SK-MEL-5 (cell line): Measurements from ENCODE around the gene ZBTB8OS. TPM values are rescaled to one million over a fixed set of nuclear protein-coding genes. Genes with fewer than 3 reads are reported as not detected.

Experiments used
- DNase-seq: peaks from one replicate; pipeline ENCODE4 v3.0.0-alpha.2; 2016; ENCODE audit warnings: low read depth, low spot score
- in situ Hi-C: cut with HindIII; loops from 2 replicates; pipeline ENCODE4 v1.10.0; 2016; ENCODE audit warnings: low sequenced_read_pairs, high pct_unique_total_duplicates, low pct_unique_long_range_greater_than_20kb
- small RNA-seq, 2 experiments: library from RNA; depleted of rRNA; stranded (forward); fragments of <200 nt; gene quantifications; one replicate each; pipeline ENCODE3, GENCODE V24; 2014
- total RNA-seq: library from RNA; depleted of rRNA; stranded (reverse); fragments of >200 nt; shearing (Covaris generic); gene quantifications from 2 replicates; pipeline ENCODE4 v1.2.3, GENCODE V29; 2014; rRNA removed

Gene ZBTB8OS
- total RNA-seq, 1 experiment from 2014 or later, result 47.8 TPM

DNA sequence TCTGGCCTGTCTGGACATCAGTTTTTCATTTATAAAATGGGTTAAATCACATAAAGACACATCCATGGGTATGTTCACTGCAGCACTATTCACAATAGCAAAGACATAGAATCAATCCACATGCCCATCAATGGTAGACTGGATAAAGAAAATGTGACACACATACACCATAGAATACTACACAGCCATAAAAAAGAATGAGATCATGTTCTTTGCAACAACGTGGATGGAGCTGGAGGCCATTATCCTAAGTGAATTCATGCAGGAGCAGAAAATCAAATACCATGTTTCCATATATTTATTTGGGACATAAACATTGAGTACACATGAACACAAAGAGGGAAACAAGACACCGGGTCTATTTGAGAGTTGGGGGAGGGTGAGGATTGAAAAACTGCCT lies 28.1 kb downstream of the ZBTB8OS start:
- in situ Hi-C loops, result no loop called here
- DNase-seq, result no peak

DNA sequence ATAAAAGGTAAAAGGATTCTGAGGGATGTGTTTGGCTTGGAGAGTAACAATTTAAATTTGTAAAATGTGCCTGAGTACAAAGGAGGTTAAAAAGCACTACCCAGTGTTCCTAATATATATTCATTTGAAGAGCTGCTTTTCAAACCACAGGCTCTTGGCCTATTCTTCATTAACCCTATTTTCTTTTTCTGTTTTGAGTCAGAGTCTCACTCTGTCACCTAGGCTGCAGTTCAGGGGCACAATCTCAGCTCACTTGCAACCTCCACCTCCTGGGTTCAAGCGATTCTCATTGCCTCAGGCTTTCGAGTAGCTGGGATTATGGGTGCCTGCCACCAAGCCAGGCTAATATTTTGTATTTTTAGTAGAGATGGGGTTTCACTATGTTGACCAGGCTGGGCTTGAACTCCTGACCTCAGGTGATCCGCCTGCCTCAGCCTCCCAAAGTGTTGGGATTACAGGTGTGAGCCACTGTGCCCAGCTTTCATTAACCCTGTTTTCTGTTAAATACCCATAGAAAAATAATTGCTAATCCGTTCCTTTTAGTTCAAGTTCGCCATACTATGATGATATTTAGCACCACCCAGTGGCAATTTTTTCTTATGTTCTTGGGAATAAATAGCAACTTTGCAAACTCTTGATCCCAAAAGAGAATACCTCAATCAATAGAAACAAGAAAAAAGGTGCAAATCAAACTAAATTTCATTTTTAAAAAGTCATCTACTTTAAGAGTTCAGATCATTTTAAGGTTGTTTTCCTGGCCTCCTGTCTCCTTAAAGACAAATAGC lies 30.5 kb downstream of the ZBTB8OS start:
- in situ Hi-C loops, result no loop called here
- peak; percentile 31 for DNase-seq

DNA sequence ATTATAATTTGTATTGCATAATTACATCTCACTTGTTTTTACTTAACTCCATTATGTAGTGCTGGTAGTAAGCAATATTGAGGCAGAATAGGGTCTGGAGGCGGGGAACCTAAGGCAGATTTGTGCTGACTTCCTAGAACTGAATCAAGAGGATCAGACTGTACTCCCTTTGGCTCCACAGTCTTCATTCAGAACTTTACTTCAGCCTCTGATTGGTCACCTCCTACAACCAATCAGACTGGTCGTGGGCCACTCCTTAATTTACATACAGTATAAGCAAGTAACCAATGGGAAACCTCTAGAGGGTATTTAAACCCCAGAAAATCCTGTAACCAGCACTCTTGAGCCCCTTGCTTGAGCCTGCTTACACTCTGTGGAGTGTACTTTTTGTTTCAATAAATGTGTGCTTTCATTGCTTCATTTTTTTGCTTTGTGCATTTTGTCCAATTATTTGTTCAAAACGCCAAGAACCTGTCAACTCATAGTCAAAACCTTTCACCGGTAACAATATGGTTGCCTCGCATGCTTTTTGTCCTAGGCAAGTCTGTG lies 31.6 kb downstream of the ZBTB8OS start:
- DNase-seq, result peak; percentile 46
- in situ Hi-C loops, result no loop called here

DNA sequence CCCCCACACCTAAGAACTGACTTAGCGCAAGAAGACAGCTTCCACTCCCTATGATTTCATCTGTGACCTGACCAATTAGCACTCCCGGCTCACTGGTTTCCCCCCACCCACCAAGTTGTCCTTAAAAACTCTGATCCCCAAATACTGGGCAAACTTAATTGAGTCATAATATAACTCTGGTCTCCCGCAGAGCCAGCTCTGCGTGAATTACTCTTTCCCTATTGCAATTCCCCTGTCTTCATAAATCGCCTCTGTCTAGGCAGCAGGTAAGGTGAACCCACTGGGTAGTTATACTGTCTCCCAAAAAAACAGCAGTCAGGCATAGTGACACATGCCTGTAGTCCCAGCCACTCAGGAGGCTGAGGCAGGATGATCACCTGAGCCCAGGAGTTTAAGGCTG lies 36.9 kb downstream of the ZBTB8OS start:
- in situ Hi-C loops, result no loop called here
- no peak for DNase-seq

DNA sequence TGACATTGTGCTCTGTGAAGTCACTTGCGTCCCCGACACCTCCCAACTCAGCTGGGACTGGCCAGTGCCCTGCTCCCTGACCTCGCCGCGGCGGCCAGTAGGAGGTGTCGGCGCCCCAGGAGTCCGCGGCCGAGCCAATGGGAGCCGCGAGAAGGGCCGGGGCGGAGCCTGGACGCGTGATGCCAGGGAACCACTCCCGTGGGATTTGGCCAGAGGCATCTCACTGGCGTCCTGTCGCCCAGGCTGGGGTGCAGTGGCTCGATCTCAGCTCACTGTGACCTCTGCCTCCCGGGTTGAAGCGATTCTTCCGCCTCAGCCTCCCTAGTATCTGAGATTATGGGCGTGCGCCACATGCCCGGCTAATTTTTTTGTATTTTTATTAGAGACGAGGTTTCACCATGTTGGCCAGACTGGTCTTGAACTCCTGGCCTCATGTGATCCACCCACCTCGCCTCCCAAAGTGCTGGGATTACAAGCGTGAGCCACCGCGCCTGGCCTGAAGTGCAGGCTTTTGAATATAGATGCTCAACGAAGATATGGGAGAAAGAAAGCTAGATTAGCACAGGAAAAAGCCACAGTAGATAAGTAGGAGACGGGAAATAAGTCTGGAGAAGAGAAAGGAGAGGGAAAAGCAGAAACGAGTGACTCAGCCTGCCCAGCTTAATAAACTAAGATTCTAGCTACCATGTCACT lies 38.0 kb downstream of the ZBTB8OS start:
- DNase-seq, result peak; percentile 54
- in situ Hi-C loops, result no loop called here

DNA sequence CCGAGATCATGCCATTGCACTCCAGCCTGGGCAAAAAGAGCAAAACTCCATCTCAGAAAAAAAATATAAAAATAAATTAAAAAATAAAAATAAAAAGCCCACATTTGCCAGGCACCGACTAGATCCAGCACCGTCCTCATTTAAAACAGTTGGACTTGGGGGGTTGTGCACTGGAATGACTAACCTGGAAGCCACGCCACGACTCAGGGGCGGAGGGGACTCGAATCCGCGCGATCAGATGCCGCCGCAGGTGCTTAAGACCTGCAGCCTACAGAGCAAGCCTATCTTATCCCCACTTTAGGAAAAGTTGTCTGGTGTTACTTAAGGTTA lies 38.5 kb downstream of the ZBTB8OS start:
- DNase-seq, result no peak
- in situ Hi-C loops, result no loop called here

DNA sequence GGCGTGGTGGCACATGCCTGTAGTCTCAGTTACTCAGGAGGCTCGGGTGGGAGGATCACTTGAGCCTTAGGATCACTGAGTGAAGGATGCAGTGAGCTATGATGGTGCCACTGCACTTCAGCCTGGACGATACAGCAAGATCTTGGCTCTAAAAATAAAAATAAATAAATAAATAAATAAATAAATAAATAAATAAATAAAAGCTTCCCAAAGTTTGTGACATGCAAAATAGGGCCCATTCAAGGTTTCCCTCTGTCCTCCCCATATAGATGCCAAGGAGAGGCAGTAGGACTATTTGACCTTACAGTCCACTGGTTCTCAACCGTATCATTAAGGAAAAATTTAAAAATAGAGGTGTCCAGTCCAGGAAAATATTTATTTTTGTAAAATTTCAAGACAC lies 41.2 kb downstream of the ZBTB8OS start:
- DNase-seq, result no peak
- in situ Hi-C loops, result no loop called here

DNA sequence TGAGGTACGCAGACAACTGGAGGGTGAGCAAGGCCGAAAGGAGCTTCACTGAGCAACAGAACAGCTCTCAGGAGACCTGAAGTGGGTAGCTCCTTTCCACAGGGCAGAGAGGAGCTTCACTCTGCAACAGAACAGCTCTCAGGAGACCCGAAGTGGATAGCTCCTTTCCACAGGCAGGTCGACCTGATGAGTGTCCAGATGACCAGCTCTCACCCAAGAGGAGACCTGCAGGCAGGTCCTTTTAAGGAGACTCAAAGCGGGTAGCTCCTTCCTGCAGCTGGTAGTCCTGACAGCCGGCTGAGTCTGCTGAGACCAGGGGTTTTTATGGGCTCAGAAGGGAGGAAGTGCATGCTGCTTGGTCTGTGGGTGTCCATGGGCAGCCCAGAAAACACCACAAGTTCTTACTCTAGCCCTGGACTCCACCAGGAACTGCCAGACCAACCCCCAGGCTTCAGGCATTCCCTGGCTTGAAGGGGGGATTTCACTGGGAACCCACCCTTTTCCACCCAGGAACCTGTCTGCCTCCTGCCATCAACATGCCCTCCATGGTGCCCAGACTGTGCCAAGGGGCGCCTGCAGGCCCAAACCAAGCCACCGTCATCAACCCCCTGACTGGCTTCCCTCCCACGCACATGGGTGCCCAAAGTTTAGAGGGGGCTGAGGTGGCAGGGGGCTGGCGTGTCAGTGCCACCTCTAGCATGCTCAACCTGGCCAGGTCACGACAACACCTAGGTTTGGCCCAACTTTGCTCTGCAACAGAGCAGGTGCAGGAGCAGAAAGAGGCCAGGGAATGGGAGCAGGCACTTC lies 43.6 kb downstream of the ZBTB8OS start:
- DNase-seq, result no peak

DNA sequence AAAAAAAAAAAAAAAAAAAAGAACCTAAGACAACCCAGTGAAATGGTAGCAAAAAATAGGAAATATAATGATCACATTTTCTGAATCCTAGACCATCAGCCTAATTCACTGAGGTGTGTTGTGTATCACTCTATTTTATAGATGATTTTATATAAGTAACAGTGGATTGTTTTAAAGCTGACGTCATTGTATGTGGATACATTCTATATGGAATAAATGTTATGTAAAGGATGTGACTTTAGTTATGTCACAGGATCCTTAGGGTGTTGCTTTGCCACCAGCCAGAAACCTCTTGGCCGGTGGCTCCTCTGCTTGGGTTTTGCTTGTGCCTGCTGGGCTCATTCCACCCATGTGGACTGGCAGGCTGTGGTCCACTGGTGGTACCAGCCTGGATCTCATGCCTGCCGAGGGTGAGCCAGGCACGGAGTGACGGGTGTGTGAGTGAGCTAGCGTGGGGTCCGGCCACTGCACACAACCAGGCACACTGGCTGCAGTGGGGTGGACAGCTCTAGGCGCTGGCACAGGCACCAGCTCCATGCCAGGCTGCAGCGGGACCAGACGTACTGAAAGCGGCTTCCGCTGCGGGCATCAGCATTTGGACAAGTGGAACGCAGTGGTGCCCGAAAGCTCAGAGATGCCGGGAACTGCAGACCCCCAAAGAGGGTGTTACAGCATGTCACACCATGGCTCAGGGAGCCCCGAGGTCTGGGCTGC lies 44.5 kb downstream of the ZBTB8OS start:
- in situ Hi-C loops, result no loop called here
- DNase-seq, result no peak

More for the DNA sequence above, 43.6 kb downstream of the ZBTB8OS start:
- in situ Hi-C loops, result no loop called here

DNA sequence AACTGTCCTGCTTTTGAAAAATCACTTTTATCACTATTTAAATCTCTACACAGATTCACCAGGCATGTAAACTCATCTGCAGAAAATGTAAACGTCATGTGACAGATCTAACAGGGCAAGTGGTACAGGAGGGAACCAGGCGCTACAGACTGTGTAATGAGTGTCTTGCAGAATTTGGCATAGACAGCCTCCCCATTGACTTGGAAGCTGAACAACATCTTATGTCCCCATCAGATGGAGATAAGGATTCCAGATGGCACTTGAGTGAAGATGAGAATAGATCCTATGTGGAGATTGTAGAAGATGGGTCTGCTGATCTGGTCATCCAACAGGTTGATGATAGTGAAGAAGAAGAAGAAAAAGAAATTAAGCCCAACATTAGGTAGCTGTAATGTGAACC lies 50.3 kb downstream of the ZBTB8OS start:
- in situ Hi-C loops, result no loop called here
- DNase-seq, result no peak

DNA sequence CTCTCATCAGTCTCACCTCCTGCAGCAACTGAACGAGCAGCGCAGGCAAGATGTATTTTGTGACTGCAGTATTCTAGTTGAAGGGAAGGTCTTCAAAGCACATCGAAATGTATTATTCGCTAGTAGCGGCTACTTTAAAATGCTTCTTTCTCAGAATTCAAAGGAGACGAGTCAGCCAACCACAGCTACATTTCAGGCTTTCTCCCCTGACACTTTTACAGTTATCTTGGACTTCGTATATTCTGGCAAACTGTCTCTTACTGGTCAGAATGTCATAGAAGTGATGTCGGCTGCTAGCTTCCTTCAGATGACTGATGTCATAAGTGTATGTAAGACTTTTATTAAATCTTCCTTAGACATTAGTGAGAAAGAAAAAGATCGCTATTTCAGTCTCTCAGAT lies 57.4 kb downstream of the ZBTB8OS start:
- DNase-seq, result no peak
- in situ Hi-C loops, result no loop called here

DNA sequence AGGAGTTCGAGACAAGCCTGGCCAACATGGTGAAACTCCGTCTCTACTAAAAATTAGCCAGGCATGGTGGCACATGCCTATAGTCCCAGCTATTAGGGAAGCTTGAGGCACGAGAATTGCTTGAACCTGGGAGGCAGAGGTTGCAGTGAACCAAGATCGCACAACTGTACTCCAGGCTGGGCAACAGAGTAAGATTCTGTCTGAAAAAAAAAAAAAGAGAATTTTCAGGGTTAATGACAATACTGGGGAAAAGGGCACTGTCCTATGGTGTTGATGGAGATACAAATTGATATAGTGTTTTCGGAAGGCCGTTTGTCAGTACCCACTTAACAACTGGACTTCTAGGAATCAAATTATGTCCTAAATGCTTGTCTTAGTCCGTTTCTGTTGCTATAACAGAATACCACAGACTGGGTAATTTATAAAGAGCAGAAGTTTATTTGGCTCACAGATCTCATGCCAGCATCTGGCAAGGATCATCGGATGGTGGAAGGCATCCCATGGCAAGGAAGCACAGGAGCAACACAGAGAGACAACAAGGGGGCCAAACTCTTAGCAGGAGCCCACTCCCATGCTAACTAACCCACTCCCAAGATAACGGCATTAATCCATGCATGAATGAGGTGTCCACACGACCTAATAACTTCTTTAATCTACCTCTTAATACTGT lies 69.9 kb downstream of the ZBTB8OS start:
- DNase-seq, result no peak
- in situ Hi-C loops, result no loop called here

Small RNAs within 50 kb of the gene (small RNA-seq; reads per million reads assigned to genes)
- 0 reads per million in 2 experiments for gene RF00019

Other genes starting within 250 kb of the ZBTB8OS start
- gene ZBTB8B, start 185.5 kb downstream of the ZBTB8OS start, total RNA-seq, result 0.35 and 0.50 TPM in 2 replicates
- gene ZBTB8A, start 111.1 kb downstream of the ZBTB8OS start, total RNA-seq, result 3.2 and 3.7 TPM in 2 replicates
- 80.8 and 94.1 TPM in 2 replicates for gene RBBP4, start 658 bp upstream of the ZBTB8OS start, total RNA-seq
- 2.7 and 3.0 TPM in 2 replicates for gene SYNC, start 52.2 kb upstream of the ZBTB8OS start, total RNA-seq
- 137 and 153 TPM in 2 replicates for gene YARS1, start 166.8 kb upstream of the ZBTB8OS start, total RNA-seq
- gene S100PBP, start 167.1 kb upstream of the ZBTB8OS start, total RNA-seq, result 16.9 and 21.3 TPM in 2 replicates
- gene FNDC5, start 220.4 kb upstream of the ZBTB8OS start, total RNA-seq, result 0.42 TPM in 1 of 2 replicates, not detected in the other
- gene HPCA, start 235.9 kb upstream of the ZBTB8OS start, total RNA-seq, result not detected in 2 replicates